Stimulated activated CD8-positive, alpha-beta memory T cell treated with anti-CD3 and anti-CD28 coated beads, Interleukin-15, amount 100 ng/mL, for 4 hours (primary cell): ENCODE results near the gene HIVEP3.
"Not testable (repeated sequence)": the region's sequence is repeated elsewhere in the genome, so short reads cannot be mapped to it uniquely, and the experiment has no call there.

Experiments
- DNase-seq, 2 donors: peaks; one replicate each; pipeline ENCODE4 v3.0.0-alpha.2; 2020; ENCODE audit warnings: low read depth in 2 of 2

HIVEP3 gene

DNA sequence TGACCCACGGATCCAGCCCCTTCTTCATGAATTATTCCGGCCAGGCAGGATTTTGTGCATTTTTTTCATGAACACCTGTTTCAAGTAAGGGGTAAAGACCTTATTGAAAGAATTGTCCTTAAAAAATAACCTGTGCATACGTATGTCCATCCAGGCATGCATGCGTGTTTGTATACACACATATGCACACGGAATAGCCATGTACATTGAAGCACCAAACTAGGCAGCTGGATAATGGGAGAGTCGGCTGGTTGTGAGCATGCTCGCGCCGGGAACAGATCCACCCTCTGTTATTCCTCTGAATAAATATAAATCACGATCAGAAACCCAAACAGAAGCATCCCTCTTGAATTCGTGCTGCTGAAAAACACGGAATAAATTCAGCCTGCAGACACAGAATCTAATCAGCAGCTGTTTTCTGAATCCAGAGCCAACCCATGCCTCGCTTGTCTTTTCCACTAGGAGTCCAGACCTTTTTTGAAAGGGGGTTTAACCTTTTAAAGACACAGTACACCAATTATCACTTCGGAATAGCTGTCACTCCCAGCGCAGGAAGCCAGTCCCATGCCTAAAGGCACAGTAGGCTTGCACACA lies at the start of gene HIVEP3:
Gene HIVEP3, minus strand, starts transcription at position 473 of the 594 bp plus-strand sequence.
- no peak for DNase-seq

DNA sequence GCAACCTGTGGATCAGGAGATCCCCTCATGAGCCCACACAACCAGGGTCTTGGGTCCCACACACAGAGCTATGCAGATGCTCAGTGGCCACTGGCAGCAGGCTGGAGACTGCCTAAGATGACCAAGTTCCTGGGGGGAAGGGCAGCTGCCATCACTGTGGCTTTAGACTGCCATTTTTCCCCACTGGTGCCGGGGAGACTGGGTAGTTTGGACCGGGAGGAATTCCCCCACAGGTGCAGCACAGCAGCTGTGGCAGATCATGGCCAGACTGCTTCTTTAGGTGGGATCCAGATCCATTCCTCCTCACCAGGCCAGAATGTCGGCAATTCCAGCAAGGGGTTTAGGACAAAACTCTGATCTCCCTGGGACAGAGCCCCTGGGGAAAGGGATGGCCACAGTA lies 45.7 kb upstream of the HIVEP3 start:
- no peak for DNase-seq

DNA sequence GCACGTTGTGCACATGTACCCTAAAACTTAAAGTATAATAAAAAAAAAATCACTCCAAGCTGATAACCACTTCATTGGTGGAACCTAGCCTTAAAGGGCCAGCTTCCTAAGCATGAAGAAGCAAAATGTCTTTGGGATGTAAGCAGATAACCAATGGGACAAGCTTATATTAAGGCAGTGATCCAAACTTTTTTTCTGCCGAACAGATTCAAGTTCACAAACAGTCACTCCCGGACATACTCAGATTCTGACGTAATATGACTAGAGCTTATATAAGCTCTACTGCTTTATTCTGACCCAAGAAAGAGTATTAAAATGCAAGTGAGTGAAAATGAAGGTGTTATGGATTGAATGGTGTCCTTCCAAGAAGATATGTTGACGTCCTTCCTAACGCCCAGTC lies 44.9 kb upstream of the HIVEP3 start:
- no peak for DNase-seq

DNA sequence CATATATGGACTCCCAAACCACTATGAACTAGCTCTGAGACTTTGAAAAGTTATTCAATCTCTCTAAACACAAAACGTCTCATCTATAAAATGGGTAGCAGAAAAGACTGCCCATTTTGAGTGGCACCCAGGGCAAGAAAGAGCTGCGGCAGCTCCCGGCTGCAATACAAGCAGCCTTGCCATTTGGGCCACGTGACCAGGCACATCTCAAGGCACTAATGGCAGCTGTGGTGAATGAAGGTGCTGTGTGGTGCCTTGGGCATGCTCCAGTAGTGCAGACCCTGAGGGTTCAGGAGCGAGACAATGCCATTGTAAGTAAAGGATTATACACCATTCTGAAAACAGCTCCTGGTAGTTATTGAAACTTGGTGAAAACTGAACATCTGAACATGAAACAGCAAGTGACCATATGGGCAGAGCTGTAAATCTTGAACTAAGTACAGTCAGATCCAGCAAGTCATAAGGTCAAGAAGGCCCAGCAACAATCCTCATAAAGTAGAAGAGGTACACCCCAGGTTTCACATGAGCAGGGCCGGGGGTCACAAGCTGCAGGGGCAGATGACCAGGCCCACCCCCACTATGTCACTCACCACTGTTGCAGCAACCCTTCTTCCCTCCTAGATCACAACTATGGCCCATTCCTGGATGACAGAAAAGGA lies 39.4 kb upstream of the HIVEP3 start:
- DNase-seq: no peak

DNA sequence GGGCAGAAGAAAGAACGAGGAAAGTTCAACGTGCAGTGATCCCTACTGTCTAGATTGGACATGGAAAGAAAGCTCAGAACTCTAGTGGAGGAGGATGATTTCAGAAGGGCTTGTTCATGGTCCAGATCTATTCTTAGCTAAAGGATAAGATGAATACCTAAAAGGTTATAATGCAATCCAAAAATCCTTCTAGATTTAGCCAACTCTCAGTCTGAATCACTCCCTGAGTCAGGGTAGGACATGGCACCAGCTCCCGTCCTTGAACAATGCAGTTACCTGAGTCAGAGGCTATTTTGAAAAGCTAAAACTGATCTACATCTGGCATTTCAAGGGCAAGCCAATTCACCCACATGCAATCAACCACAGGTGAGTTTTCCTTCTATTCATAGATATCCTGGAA lies 38.8 kb upstream of the HIVEP3 start:
- no peak for DNase-seq

DNA sequence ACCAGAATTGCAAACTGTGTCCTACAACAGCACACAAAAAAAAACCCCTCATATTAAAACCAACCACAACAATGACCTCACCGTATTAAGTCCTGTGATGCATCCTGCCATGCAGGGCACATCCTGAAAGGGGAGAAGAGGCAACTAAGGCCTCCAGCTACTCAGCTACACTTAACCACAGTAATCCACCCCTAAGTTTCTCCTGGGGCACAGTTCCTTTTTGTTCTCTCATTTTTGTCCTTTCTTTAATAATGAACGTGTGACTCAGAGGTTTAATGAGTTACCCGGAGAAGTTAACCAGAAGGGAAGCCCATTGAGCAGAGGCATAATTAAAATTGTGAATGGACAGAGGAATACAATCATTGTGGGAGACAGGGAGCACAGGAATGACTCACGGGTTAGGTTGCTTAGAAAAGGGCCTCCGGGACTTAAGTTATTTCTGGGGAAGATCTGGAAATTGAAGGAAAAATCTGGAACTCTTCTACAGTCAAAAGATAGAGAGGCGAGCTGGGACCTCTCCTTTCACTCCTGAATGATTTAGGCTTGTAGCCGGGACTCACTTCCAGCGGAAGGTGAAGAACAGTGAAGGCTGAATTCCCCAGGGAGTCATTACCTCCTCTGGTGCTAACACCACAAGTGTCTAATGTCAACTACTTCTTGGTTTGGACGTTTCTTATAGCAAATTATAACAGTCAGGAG lies 36.9 kb upstream of the HIVEP3 start:
- DNase-seq: no peak

DNA sequence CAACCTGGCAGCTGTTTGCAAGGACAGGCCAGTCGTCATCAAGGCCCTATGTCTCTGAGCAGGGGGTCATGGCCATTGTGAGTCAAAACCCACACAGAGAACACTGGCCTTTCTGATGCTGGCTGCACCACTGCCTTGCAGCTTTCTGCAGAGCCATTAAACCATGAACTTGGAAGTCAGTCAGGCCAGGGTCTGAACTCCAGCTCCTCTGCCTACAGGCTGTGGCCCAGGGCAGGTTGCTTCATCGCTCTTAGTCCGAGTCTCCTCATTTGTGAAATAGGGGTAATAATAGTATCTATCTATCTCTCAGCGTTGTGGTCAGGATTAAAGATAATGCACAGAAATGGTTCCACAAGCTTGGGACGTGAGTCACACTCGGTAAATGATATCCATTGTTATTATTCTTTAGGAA lies 35.8 kb upstream of the HIVEP3 start:
- DNase-seq: no peak

DNA sequence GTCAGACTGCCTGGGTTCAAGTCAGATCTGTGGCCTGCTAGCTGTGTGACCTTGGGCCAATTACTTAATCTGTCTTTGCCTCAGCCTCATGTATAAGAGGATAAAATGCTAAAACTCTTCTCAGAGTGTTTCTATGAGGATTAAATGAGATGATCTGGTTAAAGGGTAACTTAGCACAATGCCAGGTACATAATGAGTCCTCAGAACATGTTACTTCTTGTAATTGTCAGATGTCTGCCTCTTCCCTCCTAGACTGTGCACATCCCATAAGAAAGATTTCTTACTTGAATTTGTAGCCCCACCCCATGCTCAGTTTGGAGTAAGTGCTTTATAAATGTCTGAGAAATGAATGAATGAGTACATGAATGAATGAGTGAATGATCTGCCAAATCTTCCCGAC lies 34.6 kb upstream of the HIVEP3 start:
- no peak for DNase-seq

DNA sequence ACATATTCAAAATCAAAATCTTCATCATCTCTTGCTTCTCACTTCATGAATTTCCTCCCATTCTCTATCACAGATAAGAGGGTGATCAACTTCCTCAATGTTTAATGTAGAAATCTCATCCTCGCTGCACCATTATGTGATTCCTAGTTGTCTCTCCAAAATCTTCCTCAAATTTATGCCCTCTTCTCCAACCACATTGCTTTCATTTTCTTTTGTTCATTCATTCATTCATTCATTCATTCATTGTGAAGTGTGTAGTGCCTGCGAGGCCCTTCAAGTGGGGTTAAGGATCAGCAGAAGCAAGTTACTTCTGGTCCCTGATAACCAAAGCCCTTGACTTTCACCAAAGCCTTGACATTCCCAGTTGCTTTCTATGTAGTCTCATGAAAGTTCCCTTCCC lies 33.5 kb upstream of the HIVEP3 start:
- no peak for DNase-seq

DNA sequence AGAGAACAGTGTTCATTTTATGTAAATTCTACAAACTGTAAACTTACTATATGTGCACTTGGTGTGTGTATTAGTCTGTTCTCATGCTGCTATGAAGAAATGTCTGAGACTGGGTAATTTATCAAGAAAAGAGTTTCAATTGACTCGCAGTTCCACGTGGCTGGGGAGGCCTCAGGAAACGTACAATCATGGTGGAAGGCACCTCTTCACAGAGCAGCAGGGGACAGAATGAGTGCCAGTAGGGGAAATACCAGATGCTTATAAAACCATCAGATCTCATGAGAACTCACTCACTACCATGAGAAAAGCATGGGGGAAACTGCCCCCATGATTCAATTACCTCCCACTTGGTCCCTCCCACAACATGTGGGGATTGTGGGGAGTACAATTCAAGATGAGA lies 32.8 kb upstream of the HIVEP3 start:
- not testable (repeated sequence) for DNase-seq

DNA sequence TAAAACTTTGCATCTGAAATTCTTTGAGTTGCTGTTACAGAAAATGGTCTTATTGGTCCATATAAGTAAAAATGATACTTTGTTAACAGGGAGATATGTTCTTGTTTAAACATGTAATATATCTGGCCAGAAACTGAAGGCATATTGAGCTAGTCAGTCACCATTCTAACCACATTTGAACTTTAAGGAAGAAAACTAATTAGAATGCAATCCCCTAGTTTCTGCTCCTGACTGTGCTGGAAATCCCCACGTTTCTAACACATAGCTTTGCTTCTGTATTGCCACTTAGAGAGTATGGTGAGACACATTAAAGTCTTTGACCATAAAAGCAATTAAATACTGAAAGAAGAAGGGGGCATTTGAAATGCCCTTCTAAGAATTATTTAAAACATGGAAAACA lies 32.1 kb upstream of the HIVEP3 start:
- no peak for DNase-seq

DNA sequence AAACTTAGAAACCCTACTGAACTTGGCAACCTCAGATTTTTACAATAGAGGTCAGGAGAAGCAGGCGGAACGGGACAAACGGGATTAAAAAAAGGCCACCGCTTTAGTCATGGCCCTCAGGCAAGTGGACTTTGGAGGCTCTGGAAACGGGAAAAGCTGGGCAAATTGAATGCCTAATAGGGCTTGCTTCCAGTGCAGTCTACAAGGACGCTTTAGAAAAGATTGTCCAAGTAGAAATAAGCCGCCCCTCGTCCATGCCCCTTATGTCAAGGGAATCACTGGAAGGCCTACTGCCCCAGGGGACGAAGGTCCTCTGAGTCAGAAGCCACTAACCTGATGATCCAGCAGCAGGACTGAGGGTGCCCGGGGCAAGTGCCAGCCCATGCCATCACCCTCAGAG lies 27.2 kb upstream of the HIVEP3 start:
- DNase-seq: not testable (repeated sequence)

DNA sequence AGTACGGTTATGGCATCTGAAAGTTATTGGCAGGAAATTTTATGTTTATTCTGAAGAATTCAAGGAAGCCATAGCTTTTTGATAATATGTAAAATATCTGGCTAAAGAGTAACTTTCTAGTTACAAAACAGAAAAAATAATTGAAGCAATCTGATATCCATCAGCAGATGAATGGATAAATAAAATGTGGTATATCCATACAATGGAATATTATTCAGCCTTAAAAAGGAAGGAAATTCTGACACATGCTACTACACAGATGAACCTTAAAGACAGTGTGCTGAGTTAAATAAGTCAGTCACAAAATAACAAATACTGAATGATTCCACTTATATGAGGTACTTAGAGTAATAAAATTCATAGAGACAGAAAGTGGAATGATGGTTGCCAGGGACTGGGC lies 25.0 kb upstream of the HIVEP3 start:
- DNase-seq: no peak

DNA sequence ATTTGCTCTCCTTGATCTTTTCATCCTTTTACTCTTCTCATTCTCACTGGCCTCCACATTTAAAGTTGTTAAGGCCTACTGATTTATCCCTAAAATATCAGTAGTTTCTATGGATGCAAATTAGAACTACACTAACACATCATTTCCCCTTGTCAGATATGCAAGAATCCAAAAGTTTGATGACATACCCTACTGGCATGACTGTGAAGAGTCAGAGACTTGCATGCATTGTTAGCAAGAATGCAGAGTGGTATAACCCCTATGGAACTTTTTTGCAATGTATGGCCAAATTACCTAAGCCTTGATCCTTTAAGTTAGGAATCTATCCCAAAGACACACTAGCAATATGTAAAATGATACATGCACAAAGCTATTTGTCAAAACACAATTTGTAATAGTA lies 23.6 kb upstream of the HIVEP3 start:
- no peak for DNase-seq

DNA sequence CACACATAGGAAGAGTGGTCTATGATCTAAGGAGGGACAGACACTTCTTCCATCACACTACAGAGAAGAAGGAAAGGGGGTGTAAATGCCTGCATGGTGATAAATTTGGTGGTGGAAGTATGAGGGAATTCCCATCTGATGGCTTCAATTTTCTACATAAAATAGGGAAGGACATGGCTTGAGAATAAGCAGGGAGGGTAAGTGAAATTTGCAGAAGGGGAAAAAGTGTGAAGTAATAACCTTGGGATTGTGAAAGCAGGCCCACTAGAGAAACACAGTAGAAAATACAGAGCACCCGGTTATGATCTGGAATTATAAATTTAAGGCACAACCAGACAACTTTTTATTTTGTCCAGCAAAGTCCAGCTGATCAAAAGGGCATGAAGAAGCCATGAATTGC lies 22.7 kb upstream of the HIVEP3 start:
- DNase-seq: no peak

DNA sequence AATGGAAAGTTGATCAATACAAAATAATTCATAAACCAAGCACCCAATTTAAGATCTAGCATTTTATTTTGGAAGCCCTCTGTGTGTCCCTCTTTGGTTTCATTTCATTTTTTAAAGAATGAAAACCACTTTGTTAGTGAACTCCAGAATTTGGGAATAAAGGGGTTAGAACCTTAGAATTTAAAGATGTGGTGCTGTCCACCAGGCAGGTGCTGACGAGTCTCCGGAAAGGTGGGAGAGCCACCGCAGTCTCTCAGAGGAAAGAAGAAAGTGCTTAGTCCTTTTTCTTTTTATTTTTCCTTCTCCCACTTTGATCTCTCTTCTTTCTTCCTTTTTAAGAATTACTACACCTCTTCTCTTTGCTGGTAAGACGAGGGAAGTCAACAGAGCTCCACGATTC lies 20.5 kb upstream of the HIVEP3 start:
- DNase-seq: no peak

DNA sequence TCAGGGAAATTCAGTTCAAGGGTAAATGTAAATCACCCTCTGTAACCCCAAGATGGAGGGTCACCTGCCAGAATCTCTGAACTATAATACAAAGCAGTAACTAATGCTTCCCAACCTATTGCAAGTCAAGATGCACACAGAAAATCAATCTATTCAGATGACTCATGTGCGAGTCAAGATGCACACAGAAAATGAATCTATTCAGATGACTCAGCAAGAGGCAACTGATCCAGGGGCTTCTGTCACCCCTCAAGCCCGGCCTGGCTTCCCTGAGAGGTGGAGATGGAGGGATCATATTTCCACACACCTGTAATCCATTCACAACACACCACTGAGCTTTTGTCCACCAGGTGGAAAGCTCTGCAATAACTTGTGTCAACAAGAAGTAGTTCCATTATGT lies 17.4 kb upstream of the HIVEP3 start:
- DNase-seq: no peak

DNA sequence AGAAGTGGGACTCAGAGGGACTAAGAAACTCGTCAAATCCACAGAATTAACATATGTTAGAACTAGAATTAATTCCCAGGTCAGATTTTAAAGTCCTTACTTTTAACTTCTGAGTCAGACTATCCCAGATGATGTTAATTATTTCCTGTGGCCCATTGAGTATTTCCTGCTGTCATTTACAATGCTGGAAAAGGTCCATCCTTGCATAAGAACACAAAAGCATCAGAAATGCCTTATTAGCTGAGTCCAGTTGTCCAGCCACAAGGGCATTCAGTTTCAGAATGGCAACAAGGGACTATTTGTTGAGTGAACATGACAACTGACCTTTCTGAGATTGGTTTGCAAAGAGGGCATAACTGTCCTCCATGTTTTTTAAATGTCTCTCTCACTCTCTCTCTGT lies 16.5 kb upstream of the HIVEP3 start:
- no peak for DNase-seq

DNA sequence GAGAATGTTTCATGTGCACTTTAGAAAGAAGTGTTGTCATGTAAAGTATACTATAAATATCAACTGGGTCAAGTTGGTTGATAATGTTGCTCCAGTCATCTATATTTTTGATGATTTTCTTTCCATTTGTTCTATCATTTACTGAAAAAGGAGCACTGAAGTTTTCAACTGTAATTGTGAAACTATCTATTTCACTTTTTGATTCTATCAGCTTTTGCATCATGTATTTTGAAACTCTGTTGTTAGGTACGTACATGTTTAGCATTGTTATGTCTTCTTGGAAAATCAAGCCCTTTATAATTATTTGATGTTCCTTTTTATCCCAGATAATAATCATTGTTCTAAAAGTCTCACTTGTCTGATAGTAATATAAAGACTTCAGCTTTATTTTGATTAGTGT lies 14.4 kb upstream of the HIVEP3 start:
- DNase-seq: no peak

DNA sequence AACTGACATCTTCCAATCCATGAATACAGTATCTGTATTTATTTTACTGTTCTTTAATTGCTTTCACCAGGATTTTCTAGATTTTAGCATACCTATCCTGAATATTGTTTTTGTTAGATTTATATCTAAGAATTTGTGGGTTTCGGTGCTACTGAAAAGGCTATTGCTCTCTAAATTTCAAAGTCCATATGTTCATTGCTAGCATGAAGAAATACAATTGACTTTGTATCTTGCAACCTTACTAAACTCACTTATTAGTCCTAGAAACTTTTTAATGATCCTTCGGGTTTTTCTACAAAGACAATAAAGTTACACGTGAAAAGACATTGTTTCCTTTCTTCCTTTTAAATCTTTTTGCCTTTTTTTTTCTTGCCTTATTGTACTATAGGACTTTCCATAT lies 12.9 kb upstream of the HIVEP3 start:
- no peak for DNase-seq

DNA sequence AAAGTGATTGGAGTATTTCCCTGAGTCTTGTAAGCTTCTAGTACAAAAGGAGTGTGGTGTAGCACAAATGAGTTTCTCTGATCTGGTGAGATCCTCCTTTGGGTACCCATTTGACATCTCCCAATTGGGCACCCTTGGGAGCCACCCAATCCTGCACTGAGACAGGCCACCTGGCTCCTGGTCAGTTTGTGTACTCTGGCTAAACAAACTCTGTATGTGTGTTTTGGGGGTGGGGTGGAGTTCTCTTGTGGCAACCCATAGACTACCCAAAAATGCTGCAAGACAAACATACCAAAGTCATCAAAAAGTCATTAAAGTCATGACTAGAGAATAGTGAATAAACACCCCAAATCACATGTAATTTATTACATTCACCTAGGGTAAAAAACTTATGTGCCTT lies 8.4 kb upstream of the HIVEP3 start:
- DNase-seq: no peak

DNA sequence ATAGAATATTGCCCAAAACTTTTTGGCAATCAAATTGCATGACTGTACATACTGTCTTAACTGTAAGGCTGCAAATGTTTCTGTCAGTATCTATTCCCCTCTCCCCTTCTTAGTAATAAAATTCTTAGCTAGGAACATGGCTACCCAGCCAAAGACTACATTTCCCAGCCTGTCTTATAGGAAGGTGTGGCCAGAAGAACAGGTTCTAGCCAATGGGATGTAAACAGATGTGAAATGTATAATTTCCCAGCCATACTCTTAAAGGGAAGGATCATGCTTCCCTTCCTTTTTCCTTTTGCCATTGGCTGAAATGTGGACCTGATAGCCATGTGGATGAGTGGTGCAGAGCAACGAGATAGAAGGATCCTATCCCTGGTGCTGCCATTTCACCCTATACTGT lies 7.0 kb upstream of the HIVEP3 start:
- no peak for DNase-seq

DNA sequence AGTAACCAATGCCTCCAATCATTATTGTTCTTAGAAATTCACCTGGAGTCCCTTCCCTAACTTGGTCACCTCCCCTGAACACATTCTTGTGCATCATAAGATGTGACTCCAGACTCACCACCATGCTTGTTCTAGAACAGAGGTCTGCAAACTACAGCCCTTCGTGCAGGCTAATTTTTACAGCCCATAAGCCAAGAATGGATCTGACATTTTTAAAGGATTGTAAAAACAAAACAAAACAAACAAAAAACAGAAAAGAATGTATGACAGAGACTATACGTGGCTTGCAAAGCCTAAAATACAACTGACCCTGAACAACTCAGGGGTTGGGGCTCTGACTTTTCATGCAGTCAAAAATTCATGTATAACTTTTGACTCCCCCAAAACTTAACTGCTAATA lies 6.2 kb upstream of the HIVEP3 start:
- DNase-seq: no peak
